Vagina (tissue), 2 donors: ENCODE results near the gene MRTFA.

Experiments used
- CTCF ChIP-seq, 3 experiments: fragments of 450-650 bp in 2 of 3; fragments of 200-600 bp in 1 of 3; sonication (generic) in 1 of 3; IDR thresholded peaks; one replicate each; pipeline ENCODE4 v1.5.1; 2017 to 2019; ENCODE audit warnings: antibody characterized with exemption in 3 of 3, mild to moderate bottlenecking in 2 of 3, moderate library complexity in 2 of 3
- POLR2A ChIP-seq, 2 donors: fragments of 450-650 bp; IDR thresholded peaks; one replicate each; pipeline ENCODE4 v1.6.1; 2017; ENCODE audit warnings: antibody characterized with exemption in 2 of 2, mild to moderate bottlenecking in 2 of 2, moderate library complexity in 2 of 2

- no peak for TF ChIP-seq CTCF (IDR thresholded peaks at IDR 0.05)
- no peak for TF ChIP-seq POLR2A (IDR thresholded peaks at IDR 0.05)
Observed at GRCh38 chr22:40642316-40642715, 5.8 kb upstream of the MRTFA start.
